Smooth muscle cell (in vitro differentiated cells): ENCODE measurements around the gene RIPOR2. TPM values are rescaled to one million over a fixed set of nuclear protein-coding genes. Genes with fewer than 3 reads are reported as not detected.

Source experiments
- DNase-seq: peaks from one replicate; lab custom pipeline; 2025; ENCODE audit not compliant: unreplicated experiment; lab: John Stamatoyannopoulos, UW
- H2AFZ ChIP-seq: fragments of 200-600 bp; sonication (generic); 2 replicates; pipeline ENCODE4 v1.6.0; 2016; ENCODE audit warnings: antibody characterized with exemption, low read depth, mild to moderate bottlenecking
- H3F3A ChIP-seq: fragments of 200-600 bp; sonication (generic); 2 replicates; pipeline ENCODE4 v1.6.0; 2017; ENCODE audit warnings: antibody characterized with exemption, low read depth
- H3K27ac ChIP-seq: fragments of 200-600 bp; sonication (generic); 2 replicates; pipeline ENCODE4 v1.5.1; 2016; ENCODE audit warnings: low read depth, mild to moderate bottlenecking
- H3K27me3 ChIP-seq: fragments of 200-600 bp; sonication (generic); 2 replicates; pipeline ENCODE4 v1.6.1; 2016; ENCODE audit warnings: low read depth, mild to moderate bottlenecking
- H3K36me3 ChIP-seq: fragments of 200-600 bp; sonication (generic); 2 replicates; pipeline ENCODE4 v1.5.1; 2016; ENCODE audit warnings: low read depth
- H3K4me1 ChIP-seq: fragments of 200-600 bp; sonication (generic); 2 replicates; pipeline ENCODE4 v1.5.1; 2016; ENCODE audit warnings: low read depth
- H3K4me2 ChIP-seq: fragments of 200-600 bp; sonication (generic); 2 replicates; pipeline ENCODE4 v1.6.0; 2016; ENCODE audit warnings: mild to moderate bottlenecking
- H3K4me3 ChIP-seq: fragments of 200-600 bp; sonication (generic); 2 replicates; pipeline ENCODE4 v1.5.1; 2016; ENCODE audit warnings: mild to moderate bottlenecking
- H3K79me2 ChIP-seq: fragments of 200-600 bp; sonication (generic); 2 replicates; pipeline ENCODE4 v1.6.0; 2016; ENCODE audit warnings: low read depth, mild to moderate bottlenecking
- H3K9ac ChIP-seq: fragments of 200-600 bp; sonication (generic); 2 replicates; pipeline ENCODE4 v1.6.0; 2016; ENCODE audit warnings: low read depth
- H3K9me3 ChIP-seq: fragments of 200-600 bp; sonication (generic); replicated peaks from 2 replicates; pipeline ENCODE4 v1.5.1; 2016; ENCODE audit warnings: low read depth
- H4K20me1 ChIP-seq: fragments of 200-600 bp; sonication (generic); 2 replicates; pipeline ENCODE4 v1.6.0; 2016; ENCODE audit warnings: low read depth
- WGBS: methylation state at CpG from one replicate; pipeline ENCODE4 v1.1.7; 2016; ENCODE audit warnings: low lambda C conversion rate; 5-methylcytosine and 5-hydroxymethylcytosine counted together
- polyA plus RNA-seq: library from polyadenylated mRNA; unstranded; fragments of >200 nt; fragmentation: Nextera tagmentation; extraction: Ambion mirVana; gene quantifications from 2 replicates; pipeline ENCODE4 v1.2.1, GENCODE V29; 2016
- total RNA-seq: library from RNA; depleted of rRNA; stranded (reverse); fragments of >200 nt; gene quantifications from 2 replicates; pipeline ENCODE4 v1.2.3, GENCODE V29; 2014
- TF ChIP-seq, protein P1 (sequence below): fragments of 200-600 bp; sonication (generic); IDR thresholded peaks from 2 replicates; pipeline ENCODE4 v1.5.1; 2017; ENCODE audit warnings: borderline replicate concordance, mild to moderate bottlenecking, antibody characterized with exemption; ENCODE audit not compliant: insufficient read depth, poor library complexity, severe bottlenecking

The RIPOR2 gene
- total and polyA plus RNA-seq, 2 experiments from 2014 or later = 2.3 to 5.6 TPM

GRCh38 chr6:24899997-24900325 is 35.8 kb downstream of the RIPOR2 start:
- H3K4me2 ChIP-seq = peak overlapping the region; percentile 76
- peaks cover 7% of the 10 kb centered on the region for H3K4me1 ChIP-seq
- H3F3A ChIP-seq = no peaks in the 10 kb centered on the region
- no peaks in the 10 kb centered on the region for H3K36me3 ChIP-seq
- 24% methylated on average over 6 of the region's 6 CpGs for WGBS
- H3K27me3 ChIP-seq = no peaks in the 10 kb centered on the region
- no peaks in the 10 kb centered on the region for H3K9me3 ChIP-seq
- H3K27ac ChIP-seq = peak overlapping the region; percentile 34
- H3K79me2 ChIP-seq = no peaks in the 10 kb centered on the region
- DNase-seq = no peak
- peak overlapping the region; percentile 82 for H2AFZ ChIP-seq
- TF ChIP-seq, protein P1, sequence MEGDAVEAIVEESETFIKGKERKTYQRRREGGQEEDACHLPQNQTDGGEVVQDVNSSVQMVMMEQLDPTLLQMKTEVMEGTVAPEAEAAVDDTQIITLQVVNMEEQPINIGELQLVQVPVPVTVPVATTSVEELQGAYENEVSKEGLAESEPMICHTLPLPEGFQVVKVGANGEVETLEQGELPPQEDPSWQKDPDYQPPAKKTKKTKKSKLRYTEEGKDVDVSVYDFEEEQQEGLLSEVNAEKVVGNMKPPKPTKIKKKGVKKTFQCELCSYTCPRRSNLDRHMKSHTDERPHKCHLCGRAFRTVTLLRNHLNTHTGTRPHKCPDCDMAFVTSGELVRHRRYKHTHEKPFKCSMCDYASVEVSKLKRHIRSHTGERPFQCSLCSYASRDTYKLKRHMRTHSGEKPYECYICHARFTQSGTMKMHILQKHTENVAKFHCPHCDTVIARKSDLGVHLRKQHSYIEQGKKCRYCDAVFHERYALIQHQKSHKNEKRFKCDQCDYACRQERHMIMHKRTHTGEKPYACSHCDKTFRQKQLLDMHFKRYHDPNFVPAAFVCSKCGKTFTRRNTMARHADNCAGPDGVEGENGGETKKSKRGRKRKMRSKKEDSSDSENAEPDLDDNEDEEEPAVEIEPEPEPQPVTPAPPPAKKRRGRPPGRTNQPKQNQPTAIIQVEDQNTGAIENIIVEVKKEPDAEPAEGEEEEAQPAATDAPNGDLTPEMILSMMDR = no peak
- H4K20me1 ChIP-seq = no peaks in the 10 kb centered on the region
- no peak overlapping the region for H3K4me3 ChIP-seq
- peak overlapping the region; percentile 16 for H3K9ac ChIP-seq

- Histone ChIP-seq H3K27me3 (no peaks in the 10 kb centered on the region), H3K9ac (peak overlapping the region; percentile 16), H3K4me1 (peaks cover 7% of the 10 kb centered on the region), H4K20me1 (no peaks in the 10 kb centered on the region), H3K9me3 (no peaks in the 10 kb centered on the region), H3K4me2 (peak overlapping the region; percentile 76), H3K4me3 (no peak overlapping the region), H3K79me2 (no peaks in the 10 kb centered on the region), H3K27ac (peak overlapping the region; percentile 34), H3K36me3 (no peaks in the 10 kb centered on the region), H2AFZ (peak overlapping the region; percentile 82), H3F3A (no peaks in the 10 kb centered on the region)
- WGBS = 65% methylated on average over 8 of the region's 8 CpGs
- TF ChIP-seq, protein P1 = no peak
- no peak for DNase-seq
Measured at GRCh38 chr6:24899136-24899996, 36.4 kb downstream of the RIPOR2 start.

DNA sequence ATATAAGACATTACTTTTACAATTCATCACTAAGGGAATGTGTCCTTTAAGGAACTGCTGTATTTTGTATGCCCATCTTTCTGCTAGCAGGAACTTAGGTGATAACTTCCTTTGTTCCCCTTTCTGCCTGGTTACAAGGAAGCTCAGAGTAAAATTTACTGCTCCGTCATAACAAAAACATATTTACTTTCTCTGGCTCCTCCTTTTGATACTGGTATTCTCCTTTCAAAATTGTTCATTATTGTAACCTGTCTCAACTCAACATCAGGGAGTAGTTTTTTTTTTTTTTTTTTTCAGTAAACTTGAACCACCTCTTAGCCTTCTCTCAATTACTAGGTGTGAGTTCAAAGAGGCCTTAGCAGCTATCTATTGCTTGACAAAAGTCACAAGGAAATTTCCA is 37.1 kb downstream of the RIPOR2 start:
- no peak overlapping the region for H3K4me2 ChIP-seq
- TF ChIP-seq, protein P1 = no peak
- no peak overlapping the region for H3K9ac ChIP-seq
- H3K27me3 ChIP-seq = no peaks in the 10 kb centered on the region
- H2AFZ ChIP-seq = no peak overlapping the region
- no peaks in the 10 kb centered on the region for H3K9me3 ChIP-seq
- no peak for DNase-seq
- no peaks in the 10 kb centered on the region for H3F3A ChIP-seq
- H3K27ac ChIP-seq = no peak overlapping the region
- no peak overlapping the region for H3K4me3 ChIP-seq
- H4K20me1 ChIP-seq = no peaks in the 10 kb centered on the region
- 53% methylated on average over 1 of the region's 1 CpG for WGBS
- no peaks in the 10 kb centered on the region for H3K36me3 ChIP-seq
- peaks cover 7% of the 10 kb centered on the region for H3K4me1 ChIP-seq
- no peaks in the 10 kb centered on the region for H3K79me2 ChIP-seq

- no peak overlapping the region for H2AFZ ChIP-seq
- H3K9me3 ChIP-seq = no peaks in the 10 kb centered on the region
- 92% methylated on average over 6 of the region's 6 CpGs for WGBS
- no peaks in the 10 kb centered on the region for H3K79me2 ChIP-seq
- no peaks in the 10 kb centered on the region for H3K27me3 ChIP-seq
- no peak for DNase-seq
- no peak overlapping the region for H3K4me3 ChIP-seq
- H4K20me1 ChIP-seq = no peaks in the 10 kb centered on the region
- no peaks in the 10 kb centered on the region for H3K36me3 ChIP-seq
- no peak overlapping the region for H3K4me2 ChIP-seq
- no peak overlapping the region for H3K27ac ChIP-seq
- TF ChIP-seq, protein P1 = no peak
- no peaks in the 10 kb centered on the region for H3F3A ChIP-seq
- H3K4me1 ChIP-seq = peaks cover 7% of the 10 kb centered on the region
- H3K9ac ChIP-seq = no peak overlapping the region
Measured at GRCh38 chr6:24897186-24897585, 38.6 kb downstream of the RIPOR2 start.
